ENCODE results near the gene SLC35F2.
"Not testable (repeated sequence)": the region's sequence is repeated elsewhere in the genome, so short reads cannot be mapped to it uniquely, and the experiment has no call there.

The SLC35F2 gene

GRCh38 chr11:107840129-107840484 is 18.5 kb downstream of the SLC35F2 start:
- DNase-seq (ENCODE audit: low read depth in 2 of 2) = no peak

DNA sequence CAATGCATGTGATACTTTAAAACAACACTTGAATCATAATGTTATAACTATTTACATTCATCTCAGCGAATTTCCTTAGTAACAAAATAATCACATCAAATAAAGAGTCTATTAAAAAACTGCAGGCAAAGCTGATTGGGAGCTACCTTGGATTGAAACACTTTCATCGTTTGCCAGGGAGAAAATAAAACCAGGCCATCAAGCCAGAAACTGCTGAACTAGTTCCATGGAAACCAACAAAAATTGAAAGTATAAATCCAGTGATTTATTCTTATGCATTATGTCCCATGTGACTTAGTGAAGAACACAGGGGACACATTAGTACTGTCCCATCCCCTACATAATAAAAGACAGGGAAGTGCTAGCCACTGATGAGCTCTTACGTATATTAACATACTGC is 21.7 kb downstream of the SLC35F2 start:
- no peak for DNase-seq (ENCODE audit: low read depth in 2 of 2)

GRCh38 chr11:107834995-107835394 is 23.6 kb downstream of the SLC35F2 start:
- DNase-seq (ENCODE audit: low read depth in 2 of 2) = no peak

DNA sequence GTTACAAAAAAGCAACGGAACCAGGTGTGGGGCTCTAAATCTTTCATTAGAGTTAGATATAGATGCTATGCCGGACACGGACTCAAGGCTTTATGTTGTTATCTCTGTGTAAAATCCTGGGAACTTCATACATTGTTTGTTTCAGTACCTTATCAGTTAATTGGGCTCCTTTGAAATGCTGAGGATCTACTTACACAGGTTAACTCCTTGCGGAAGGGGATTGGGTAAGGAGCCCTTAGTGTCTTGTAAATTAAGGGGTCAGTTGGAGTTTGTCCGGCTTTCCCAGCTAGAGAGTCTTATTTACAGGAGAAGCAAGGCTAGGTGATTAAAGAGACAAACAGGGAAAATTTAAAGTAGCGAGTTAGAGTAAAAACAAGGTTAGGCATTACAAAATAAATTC is 24.7 kb downstream of the SLC35F2 start:
- not testable (repeated sequence) for DNase-seq (ENCODE audit: low read depth in 2 of 2)

- DNase-seq (ENCODE audit: low read depth in 2 of 2) = no peak
These were observed 27.6 kb downstream of the SLC35F2 start for GRCh38 chr11:107830915-107831540.

GRCh38 chr11:107827041-107827440 is 31.5 kb downstream of the SLC35F2 start:
- DNase-seq (ENCODE audit: low read depth in 2 of 2) = no peak

DNA sequence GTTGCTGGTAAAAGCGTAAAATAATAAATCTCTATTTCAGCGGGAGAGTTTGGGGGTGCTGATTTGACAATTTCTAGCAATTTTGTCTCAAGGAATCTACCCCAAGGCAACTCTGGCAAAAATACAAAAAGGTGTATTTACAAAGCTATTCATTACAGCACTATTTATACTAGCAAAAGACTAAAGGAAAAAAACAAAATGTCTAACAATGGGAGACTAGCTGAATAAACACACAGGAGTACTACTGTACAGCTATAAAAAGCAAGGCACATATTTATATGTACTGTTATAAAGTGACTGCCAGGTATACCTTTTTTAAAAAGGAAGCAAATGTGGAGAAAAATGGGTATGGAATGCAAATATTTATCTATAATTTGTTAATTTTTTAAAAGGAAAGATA is 32.7 kb downstream of the SLC35F2 start:
- no peak for DNase-seq (ENCODE audit: low read depth in 2 of 2)

- no peak for DNase-seq (ENCODE audit: low read depth in 2 of 2)
These were observed 33.8 kb downstream of the SLC35F2 start for GRCh38 chr11:107824668-107825369.

- DNase-seq (ENCODE audit: low read depth in 2 of 2) = no peak
These were observed 37.2 kb downstream of the SLC35F2 start for GRCh38 chr11:107821199-107821927.

GRCh38 chr11:107819361-107820014 is 39.1 kb downstream of the SLC35F2 start:
- DNase-seq (ENCODE audit: low read depth in 2 of 2) = no peak

DNA sequence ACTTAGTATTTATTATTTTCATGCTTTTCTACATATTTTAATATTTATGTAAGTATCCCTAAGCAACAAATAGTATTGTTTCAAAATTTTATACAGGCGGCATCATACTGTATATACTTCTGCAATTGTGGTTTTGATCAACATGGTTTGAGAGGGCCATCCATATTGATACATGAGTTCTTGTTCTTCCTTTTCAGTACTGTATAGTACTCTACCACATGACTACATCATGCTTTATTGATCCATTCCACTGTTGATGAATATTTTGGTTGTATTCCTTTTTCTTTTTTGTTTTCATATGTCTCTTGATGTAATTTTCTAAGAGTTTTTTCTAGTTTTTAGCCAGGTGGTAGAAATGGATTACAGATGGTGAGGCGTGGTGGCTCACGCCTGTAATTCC is 40.1 kb downstream of the SLC35F2 start:
- no peak for DNase-seq (ENCODE audit: low read depth in 2 of 2)

DNA sequence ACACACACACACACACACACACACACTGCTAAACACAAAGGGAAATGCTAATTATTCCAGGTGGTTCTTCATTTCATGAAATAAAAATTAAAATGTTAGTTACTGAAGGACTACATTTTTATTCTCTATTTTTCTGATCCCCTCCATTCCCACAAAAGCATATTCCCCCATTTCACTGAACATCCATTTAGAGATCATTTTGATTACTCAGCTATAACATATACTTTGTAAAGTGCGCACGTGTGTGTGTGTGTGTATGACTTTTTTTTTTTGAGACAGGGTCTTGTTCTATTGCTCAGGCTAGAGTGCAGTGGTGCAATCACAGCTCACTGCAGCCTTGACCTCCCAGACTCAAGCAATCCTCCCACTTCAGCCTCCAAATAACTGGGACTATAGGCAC is 42.6 kb downstream of the SLC35F2 start:
- no peak for DNase-seq (ENCODE audit: low read depth in 2 of 2)

GRCh38 chr11:107810875-107811274 is 47.7 kb downstream of the SLC35F2 start:
- no peak for DNase-seq (ENCODE audit: low read depth in 2 of 2)

- no peak for DNase-seq (ENCODE audit: low read depth in 2 of 2)
These were observed 50.1 kb downstream of the SLC35F2 start for GRCh38 chr11:107808521-107808920.

DNA sequence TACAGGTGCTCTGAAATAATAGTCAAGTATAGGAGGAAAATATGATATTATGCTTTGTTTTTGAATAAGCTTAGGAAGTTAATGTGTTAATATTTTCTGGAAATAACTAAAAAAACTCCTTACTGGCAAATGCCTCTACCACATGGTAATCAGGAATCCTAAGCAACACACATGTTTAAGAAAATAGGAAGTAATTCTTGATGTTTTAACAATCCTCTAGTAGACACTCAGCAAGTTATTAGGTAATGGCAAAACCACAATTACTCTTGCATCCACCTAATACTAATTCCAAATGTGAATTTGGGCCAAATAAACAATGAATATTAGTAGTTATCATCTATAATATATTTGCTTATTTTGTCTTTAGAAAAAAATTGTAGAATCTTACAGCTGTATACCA is 53.6 kb downstream of the SLC35F2 start:
- DNase-seq (ENCODE audit: low read depth in 2 of 2) = no peak

DNA sequence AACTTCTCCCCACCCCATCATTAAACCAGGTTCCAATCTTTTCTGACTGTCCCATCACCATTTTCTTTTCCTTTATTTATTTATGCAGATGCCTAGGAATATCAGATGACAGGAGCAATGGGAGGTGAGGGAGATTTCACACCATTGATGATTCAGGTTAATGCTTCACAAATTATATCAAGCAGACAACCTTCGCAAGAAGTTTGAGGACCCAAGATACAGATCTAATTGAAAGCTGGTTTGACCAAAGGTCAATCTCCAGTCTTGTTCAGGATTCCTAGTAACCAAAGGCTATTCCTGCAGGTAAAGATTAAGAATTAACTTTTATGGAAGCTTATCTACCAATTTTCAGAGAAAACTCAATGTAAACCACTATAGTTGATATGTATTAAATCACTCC is 54.4 kb downstream of the SLC35F2 start:
- DNase-seq (ENCODE audit: low read depth in 2 of 2) = no peak

DNA sequence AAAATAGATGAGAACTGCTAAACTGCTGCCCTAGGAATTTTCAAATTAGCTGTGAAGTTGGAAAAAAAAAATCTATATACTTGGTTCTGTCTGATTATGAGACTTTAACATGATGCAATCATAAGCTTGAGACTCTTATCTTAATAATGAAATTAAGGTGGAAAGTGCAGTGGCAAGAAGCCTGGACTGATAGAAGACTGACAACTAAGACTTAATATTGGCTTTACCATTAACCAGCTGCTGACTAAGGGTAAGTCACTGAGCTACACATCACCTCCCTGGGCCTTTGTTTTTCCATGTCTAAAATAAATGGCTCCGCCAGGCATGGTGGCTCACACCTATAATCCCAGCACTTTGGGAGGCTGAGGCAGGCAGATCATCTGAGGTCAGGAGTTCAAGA is 56.9 kb downstream of the SLC35F2 start:
- DNase-seq (ENCODE audit: low read depth in 2 of 2) = no peak

DNA sequence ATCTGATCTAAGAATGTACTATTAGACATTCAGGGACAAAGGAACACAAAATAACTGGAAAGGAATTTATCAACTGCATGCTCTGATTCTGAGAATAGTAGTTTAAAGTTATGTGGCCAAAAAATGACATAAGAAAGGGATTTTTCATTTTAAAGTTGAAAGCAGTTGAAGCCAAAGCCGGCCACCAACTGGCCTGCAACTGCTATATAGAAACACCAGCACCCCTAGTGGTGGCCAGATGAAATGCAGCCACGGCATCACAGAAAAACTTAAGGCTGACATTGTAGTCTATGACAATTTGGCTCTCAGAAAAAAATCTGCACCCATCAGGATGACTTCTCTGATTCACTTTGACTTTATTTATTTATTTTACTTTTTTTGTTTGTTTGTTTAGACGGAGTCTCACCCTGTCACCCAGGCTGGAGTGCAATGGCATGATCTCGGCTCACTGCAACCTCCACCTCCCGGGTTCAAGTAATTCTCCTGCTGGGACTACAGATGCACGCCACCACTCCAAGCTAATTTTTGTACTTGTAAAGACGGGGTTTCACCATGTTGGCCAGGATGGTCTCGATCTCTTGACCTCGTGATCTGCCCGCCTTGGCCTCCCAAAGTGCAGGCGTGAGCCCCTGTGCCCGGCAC is 59.2 kb downstream of the SLC35F2 start:
- peak; percentile 28 to 31 for DNase-seq (ENCODE audit: low read depth in 2 of 2)

- no peak for DNase-seq (ENCODE audit: low read depth in 2 of 2)
These were observed 66.5 kb downstream of the SLC35F2 start for GRCh38 chr11:107792049-107792443.

- no peak for DNase-seq (ENCODE audit: low read depth in 2 of 2)
These were observed 67.1 kb downstream of the SLC35F2 start for GRCh38 chr11:107791343-107792048.

DNA sequence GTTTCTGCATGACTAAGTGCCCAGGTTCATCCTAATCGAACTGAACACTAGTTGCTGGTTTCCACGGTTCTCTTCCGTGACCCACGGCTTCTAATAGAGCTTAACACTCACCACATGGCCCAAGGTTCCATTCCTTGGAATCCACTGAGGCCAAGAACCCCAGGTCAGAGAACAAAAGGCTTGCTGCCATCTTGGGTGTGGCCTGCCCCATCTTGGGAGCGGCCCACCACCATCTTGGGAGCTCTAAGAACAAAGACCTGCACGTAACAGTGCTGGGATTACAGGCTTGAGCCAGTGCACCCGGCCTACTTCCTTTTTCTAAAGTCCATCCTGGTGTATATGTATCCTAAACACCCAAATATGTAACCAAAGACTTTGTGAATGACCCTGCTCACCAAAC is 68.8 kb downstream of the SLC35F2 start:
- no peak for DNase-seq (ENCODE audit: low read depth in 2 of 2)

All from activated CD8-positive, alpha-beta memory T cell treated with anti-CD3 and anti-CD28 coated beads for 4 hours (primary cell).